Uterus (tissue), 4 donors: ENCODE results near the gene IL1RAPL2. TPM values are rescaled to one million over a fixed set of nuclear protein-coding genes. Genes with fewer than 3 reads are reported as not detected.

Source experiments
- DNase-seq, 2 donors: peaks; one replicate each; pipeline ENCODE4 v3.0.0-alpha.2; 2019 to 2020
- H3K27ac ChIP-seq, 2 donors: fragments of 200-600 bp; sonication (generic); 1 replicate in 1 of 2; 2 replicates in 1 of 2; pipeline ENCODE4 v1.5.1; 2016 to 2018
- H3K27me3 ChIP-seq, 2 donors: fragments of 200-600 bp; sonication (generic); one replicate each; pipeline ENCODE4 v1.5.1; 2018 to 2019; ENCODE audit warnings: control low read depth in 1 of 2
- H3K36me3 ChIP-seq, 2 donors: fragments of 200-600 bp; sonication (generic); one replicate each; pipeline ENCODE4 v1.5.1; 2019; ENCODE audit warnings: control low read depth in 1 of 2
- H3K4me1 ChIP-seq, 2 donors: fragments of 200-600 bp; sonication (generic); one replicate each; pipeline ENCODE4 v1.5.1; 2018 to 2019; ENCODE audit warnings: control low read depth in 1 of 2
- H3K4me3 ChIP-seq, 2 donors: fragments of 200-600 bp; sonication (generic); 1 replicate in 1 of 2; 2 replicates in 1 of 2; pipeline ENCODE4 v1.5.1; 2018 to 2019; ENCODE audit warnings: mild to moderate bottlenecking in 1 of 2
- H3K9me3 ChIP-seq, 2 donors: fragments of 200-600 bp; sonication (generic); one replicate each; pipeline ENCODE4 v1.5.1; 2019; ENCODE audit warnings: control low read depth in 1 of 2
- CTCF ChIP-seq, 4 experiments: fragments of 200-600 bp in 2 of 4; fragments of 450-650 bp in 2 of 4; sonication (generic) in 2 of 4; IDR thresholded peaks; one replicate each; pipeline ENCODE4 v1.5.1; 2016 to 2019; ENCODE audit warnings: antibody characterized with exemption in 4 of 4, mild to moderate bottlenecking in 2 of 4, moderate library complexity in 1 of 4
- POLR2A ChIP-seq, 2 donors: fragments of 450-650 bp; IDR thresholded peaks; one replicate each; pipeline ENCODE4 v1.6.1; 2016; ENCODE audit warnings: antibody characterized with exemption in 2 of 2, mild to moderate bottlenecking in 1 of 2, moderate library complexity in 1 of 2
- intact Hi-C: fragments of 100-400 bp; cut with DNase I; formaldehyde crosslinking; loops from one replicate; pipeline ENCODE4 v1.15.1; 2023; ENCODE audit warnings: low total_unique reads
- total RNA-seq, 4 donors: library from RNA; depleted of rRNA in 3 of 4; stranded (reverse); fragments of >200 nt in 3 of 4; gene quantifications; one replicate each; pipeline versions ENCODE4 v1.1.0 to v1.2.4, GENCODE V29; 2014 to 2023
- donor health status: DM: yes; HTN: yes; CAD: no.

The IL1RAPL2 gene
- total RNA-seq, 4 donors from 2014 or later: 2.1 TPM; not detected in 3

- no peaks in the 10 kb centered on the region for H3K9me3 ChIP-seq
- H3K27me3 ChIP-seq: no peaks in the 10 kb centered on the region
- DNase-seq: no peak
- no peak overlapping the region for H3K27ac ChIP-seq
- no peak overlapping the region for H3K4me3 ChIP-seq
- intact Hi-C loops: no loop called here
- no peak for TF ChIP-seq CTCF (IDR thresholded peaks at IDR 0.05)
- TF ChIP-seq POLR2A (IDR thresholded peaks at IDR 0.05): no peak
- no peaks in the 10 kb centered on the region for H3K4me1 ChIP-seq
- H3K36me3 ChIP-seq: no peaks in the 10 kb centered on the region
Measured at GRCh38 chrX:104749951-104750610, 184.1 kb downstream of the IL1RAPL2 start.

- Histone ChIP-seq H3K27me3 (no peaks in the 10 kb centered on the region), H3K9me3 (no peaks in the 10 kb centered on the region), H3K36me3 (no peaks in the 10 kb centered on the region), H3K4me3 (no peak overlapping the region), H3K4me1 (no peaks in the 10 kb centered on the region), H3K27ac (no peak overlapping the region)
- no peak for DNase-seq
- intact Hi-C loops: no loop called here
- TF ChIP-seq CTCF (IDR thresholded peaks at IDR 0.05): no peak
- TF ChIP-seq POLR2A (IDR thresholded peaks at IDR 0.05): no peak
Measured at GRCh38 chrX:104762641-104763040, 196.6 kb downstream of the IL1RAPL2 start.

GRCh38 chrX:104789784-104790183 is 223.8 kb downstream of the IL1RAPL2 start:
- H3K27me3 ChIP-seq: no peaks in the 10 kb centered on the region
- H3K4me3 ChIP-seq: no peak overlapping the region
- H3K9me3 ChIP-seq: no peaks in the 10 kb centered on the region
- DNase-seq: no peak
- TF ChIP-seq POLR2A (IDR thresholded peaks at IDR 0.05) (no peak), CTCF (IDR thresholded peaks at IDR 0.05) (no peak)
- H3K27ac ChIP-seq: no peak overlapping the region
- H3K36me3 ChIP-seq: no peaks in the 10 kb centered on the region
- intact Hi-C loops: no loop called here
- H3K4me1 ChIP-seq: no peaks in the 10 kb centered on the region

GRCh38 chrX:104795804-104796203 is 229.8 kb downstream of the IL1RAPL2 start:
- H3K9me3 ChIP-seq: no peaks in the 10 kb centered on the region
- no peaks in the 10 kb centered on the region for H3K36me3 ChIP-seq
- DNase-seq: no peak
- no peak overlapping the region for H3K27ac ChIP-seq
- H3K27me3 ChIP-seq: no peaks in the 10 kb centered on the region
- no peak overlapping the region for H3K4me3 ChIP-seq
- intact Hi-C loops: no loop called here
- H3K4me1 ChIP-seq: no peaks in the 10 kb centered on the region
- TF ChIP-seq CTCF (IDR thresholded peaks at IDR 0.05) (no peak), POLR2A (IDR thresholded peaks at IDR 0.05) (no peak)

GRCh38 chrX:104803219-104803618 is 237.2 kb downstream of the IL1RAPL2 start:
- no peaks in the 10 kb centered on the region for H3K4me1 ChIP-seq
- H3K9me3 ChIP-seq: no peaks in the 10 kb centered on the region
- DNase-seq: no peak
- H3K27me3 ChIP-seq: no peaks in the 10 kb centered on the region
- H3K4me3 ChIP-seq: no peak overlapping the region
- H3K27ac ChIP-seq: no peak overlapping the region
- intact Hi-C loops: no loop called here
- TF ChIP-seq CTCF (IDR thresholded peaks at IDR 0.05): no peak
- TF ChIP-seq POLR2A (IDR thresholded peaks at IDR 0.05): no peak
- H3K36me3 ChIP-seq: no peaks in the 10 kb centered on the region
